H1 (cell line): ENCODE measurements around the gene CACNA2D3. TPM values are rescaled to one million over a fixed set of nuclear protein-coding genes. Genes with fewer than 3 reads are reported as not detected.

ENCODE experiments used
- CTCF ChIA-PET: fragments of 300-600 bp; sonication (Branson Sonifier 250); formaldehyde crosslinking; loops from one replicate; lab custom pipeline; 2021; ENCODE audit not compliant: partially characterized antibody; lab: Charles Lee
- POLR2A ChIA-PET: fragments of 300-600 bp; sonication (Branson Sonifier 250); formaldehyde crosslinking; loops from one replicate; lab custom pipeline; 2021; ENCODE audit warnings: inconsistent platforms; ENCODE audit not compliant: partially characterized antibody; lab: Charles Lee
- DNase-seq, 2 experiments: peaks; one replicate each; pipeline versions ENCODE4 v3.0.0 to v3.0.0-alpha.2; 2010 to 2022; ENCODE audit warnings: low spot score in 2 of 2, low read depth in 1 of 2, mixed read lengths in 1 of 2
- FAIRE-seq: peaks from 2 replicates; lab custom pipeline; 2011; peaks lifted over from hg19 to GRCh38; lab: Jason Lieb, UNC
- H2AFZ ChIP-seq: 2 replicates; pipeline ENCODE4 v1.8.1; 2012; ENCODE audit warnings: low read length, inconsistent platforms
- H2AK5ac ChIP-seq: 2 replicates; pipeline ENCODE4 v1.6.1; 2013; ENCODE audit warnings: low read depth, low read length
- H2BK120ac ChIP-seq: replicated peaks from 2 replicates; pipeline ENCODE3; 2013; ENCODE audit warnings: low read depth, low read length, inconsistent platforms
- H2BK12ac ChIP-seq: 2 replicates; pipeline ENCODE4 v1.6.1; 2013; ENCODE audit warnings: low read depth, low read length
- H2BK15ac ChIP-seq: 2 replicates; pipeline ENCODE4 v1.6.1; 2013; ENCODE audit warnings: low read length
- H2BK20ac ChIP-seq: 2 replicates; pipeline ENCODE4 v1.6.1; 2013; ENCODE audit warnings: low read length
- H2BK5ac ChIP-seq: 2 replicates; pipeline ENCODE4 v1.6.1; 2013; ENCODE audit warnings: low read depth, low read length
- H3K14ac ChIP-seq: 2 replicates; pipeline ENCODE4 v1.6.1; 2013; ENCODE audit warnings: inconsistent platforms; ENCODE audit not compliant: insufficient read length
- H3K18ac ChIP-seq: 2 replicates; pipeline ENCODE4 v1.6.1; 2013; ENCODE audit warnings: low read length; ENCODE audit errors: extremely low read depth
- H3K23ac ChIP-seq: 2 replicates; pipeline ENCODE4 v1.6.1; 2013; ENCODE audit warnings: inconsistent platforms; ENCODE audit not compliant: insufficient read length
- H3K23me2 ChIP-seq: 2 replicates; pipeline ENCODE4 v1.6.1; 2013; ENCODE audit warnings: low read depth, low read length
- H3K27ac ChIP-seq: 2 replicates; pipeline ENCODE4 v1.6.1; 2011; ENCODE audit warnings: low read depth, low read length, inconsistent platforms
- H3K27me3 ChIP-seq, 4 experiments: replicated peaks in 1 of 4; 1 replicate in 1 of 4; 2 replicates in 3 of 4; pipeline versions ENCODE4 v1.6.1 to v1.8.1; 2011 to 2013; ENCODE audit warnings: low read length in 3 of 4, mild to moderate bottlenecking in 3 of 4, inconsistent platforms in 2 of 4, mixed read lengths in 2 of 4, moderate library complexity in 1 of 4; ENCODE audit not compliant: control insufficient read depth in 3 of 4, insufficient read depth in 3 of 4; ENCODE audit errors: extremely low read depth in 1 of 4
- H3K36me3 ChIP-seq, 4 experiments: 2 replicates each; pipeline versions ENCODE4 v1.6.1 to v1.8.1; 2011 to 2013; ENCODE audit warnings: mild to moderate bottlenecking in 4 of 4, low read length in 3 of 4, moderate library complexity in 2 of 4, control low read depth in 1 of 4, inconsistent platforms in 1 of 4; ENCODE audit not compliant: insufficient read depth in 4 of 4, control insufficient read depth in 2 of 4
- H3K4ac ChIP-seq: replicated peaks from 2 replicates; pipeline ENCODE3; 2013; ENCODE audit warnings: low read length, low read depth, mixed read lengths, inconsistent platforms; ENCODE audit not compliant: insufficient read length
- H3K4me1 ChIP-seq, 4 experiments: replicated peaks in 1 of 4; 1 replicate in 1 of 4; 2 replicates in 3 of 4; pipeline versions ENCODE4 v1.6.1 to v1.8.1; 2011 to 2013; ENCODE audit warnings: low read length in 3 of 4, inconsistent platforms in 2 of 4, mixed read lengths in 1 of 4; ENCODE audit not compliant: insufficient read depth in 4 of 4, control insufficient read depth in 3 of 4
- H3K4me2 ChIP-seq, 2 experiments: 2 replicates each; pipeline versions ENCODE4 v1.6.1 to v1.8.1; 2011 to 2013; ENCODE audit warnings: low read depth in 2 of 2, low read length in 2 of 2, control low read depth in 1 of 2, inconsistent platforms in 1 of 2, mild to moderate bottlenecking in 1 of 2; ENCODE audit not compliant: insufficient read depth in 1 of 2
- H3K4me3 ChIP-seq, 4 experiments: fragments of 200-600, 300-600 bp in 1 of 4; sonication (generic), shearing (Covaris generic), sonication (Bioruptor Twin) in 1 of 4; 2 replicates each; pipeline versions ENCODE4 v1.5.1 to v1.8.1; 2011 to 2016; ENCODE audit warnings: low read length in 4 of 4, low read depth in 3 of 4, control low read depth in 2 of 4, inconsistent platforms in 2 of 4, mild to moderate bottlenecking in 2 of 4, mixed read lengths in 1 of 4, moderate library complexity in 1 of 4; ENCODE audit not compliant: insufficient read depth in 2 of 4; ENCODE audit errors: extremely low read depth in 1 of 4
- H3K56ac ChIP-seq: replicated peaks from 2 replicates; pipeline ENCODE3; 2013; ENCODE audit warnings: low read depth, mild to moderate bottlenecking, mixed read lengths, low read length, inconsistent platforms; ENCODE audit not compliant: insufficient read length
- H3K79me1 ChIP-seq: 2 replicates; pipeline ENCODE4 v1.6.1; 2013; ENCODE audit warnings: low read depth, low read length, control low read depth
- H3K79me2 ChIP-seq, 2 experiments: 2 replicates each; pipeline versions ENCODE4 v1.6.1 to v1.8.1; 2012 to 2013; ENCODE audit warnings: low read length in 2 of 2, mild to moderate bottlenecking in 2 of 2, inconsistent platforms in 1 of 2; ENCODE audit not compliant: insufficient read depth in 2 of 2, control insufficient read depth in 1 of 2
- H3K9ac ChIP-seq, 4 experiments: replicated peaks in 1 of 4; 1 replicate in 1 of 4; 2 replicates in 3 of 4; pipeline versions ENCODE4 v1.6.1 to v1.8.1; 2011 to 2013; ENCODE audit warnings: low read depth in 3 of 4, low read length in 3 of 4, control low read depth in 2 of 4, mild to moderate bottlenecking in 2 of 4, moderate library complexity in 2 of 4, inconsistent platforms in 1 of 4; ENCODE audit errors: extremely low read depth in 1 of 4
- H3K9me3 ChIP-seq, 2 experiments: 2 replicates each; pipeline versions ENCODE4 v1.6.1 to v1.8.1; 2012 to 2013; ENCODE audit warnings: mild to moderate bottlenecking in 2 of 2, moderate library complexity in 2 of 2, control low read depth in 1 of 2, inconsistent platforms in 1 of 2, low read depth in 1 of 2, low read length in 1 of 2, mixed read lengths in 1 of 2; ENCODE audit not compliant: insufficient read depth in 2 of 2
- H4K20me1 ChIP-seq, 2 experiments: replicated peaks in 1 of 2; 2 replicates each; pipeline versions ENCODE3 to v1.8.1; 2011 to 2013; ENCODE audit warnings: inconsistent platforms in 2 of 2, low read length in 2 of 2, mild to moderate bottlenecking in 1 of 2; ENCODE audit not compliant: insufficient read depth in 2 of 2, control insufficient read depth in 1 of 2
- H4K5ac ChIP-seq: 2 replicates; pipeline ENCODE4 v1.6.1; 2013; ENCODE audit warnings: low read length, low read depth, mixed read lengths, inconsistent platforms; ENCODE audit not compliant: insufficient read length
- H4K8ac ChIP-seq: 2 replicates; pipeline ENCODE4 v1.8.0; 2013; ENCODE audit warnings: mild to moderate bottlenecking, moderate library complexity, low read length, inconsistent platforms; ENCODE audit not compliant: insufficient read depth; ENCODE audit errors: extremely low read depth
- H4K91ac ChIP-seq: replicated peaks from 2 replicates; pipeline ENCODE3; 2013; ENCODE audit warnings: low read length, mixed read lengths, inconsistent platforms; ENCODE audit not compliant: insufficient read length
- EGR1 ChIP-seq: IDR thresholded peaks from 2 replicates; pipeline ENCODE4 v1.6.1; 2011; ENCODE audit warnings: low read depth, low read length, borderline replicate concordance
- JUND ChIP-seq: IDR thresholded peaks from 2 replicates; pipeline ENCODE4 v1.6.1; 2011; ENCODE audit warnings: mild to moderate bottlenecking, improper control_type of control experiment, low read length
- MAFK ChIP-seq: IDR thresholded peaks from 2 replicates; pipeline ENCODE4 v1.6.1; 2012; ENCODE audit warnings: low read depth, mild to moderate bottlenecking, improper control_type of control experiment, low read length
- NANOG ChIP-seq: IDR thresholded peaks from 2 replicates; pipeline ENCODE4 v1.6.1; 2011; ENCODE audit warnings: low read length, low read depth, mild to moderate bottlenecking, inconsistent platforms; ENCODE audit not compliant: insufficient read depth, poor library complexity, severe bottlenecking
- RBBP5 ChIP-seq: IDR thresholded peaks from 2 replicates; pipeline ENCODE4 v1.7.1; 2012; ENCODE audit warnings: low read depth, mild to moderate bottlenecking, inconsistent platforms, low read length, moderate library complexity, borderline replicate concordance
- RNF2 ChIP-seq: fragments of 200-900, 300-1000 bp; sonication (generic); IDR thresholded peaks from 2 replicates; pipeline ENCODE4 v1.7.1; 2016; ENCODE audit warnings: borderline replicate concordance, low read depth, mild to moderate bottlenecking, antibody characterized with exemption, low read length; ENCODE audit not compliant: poor library complexity, severe bottlenecking; ENCODE audit errors: missing control alignments
- RXRA ChIP-seq: IDR thresholded peaks from 2 replicates; pipeline ENCODE4 v1.6.1; 2011; ENCODE audit warnings: low read depth, mild to moderate bottlenecking, low read length, moderate library complexity; ENCODE audit not compliant: insufficient read depth
- SP1 ChIP-seq: IDR thresholded peaks from 2 replicates; pipeline ENCODE4 v1.6.1; 2011; ENCODE audit warnings: low read depth, low read length
- WGBS, 2 experiments: shearing (Covaris generic) in 1 of 2; methylation state at CpG; one replicate each; pipeline versions ENCODE4 v1.1.6 to v1.1.7; 2013 to 2015; ENCODE audit warnings: low lambda C conversion rate in 2 of 2, mixed read lengths in 2 of 2, inconsistent platforms in 1 of 2, low coverage in 1 of 2, missing lambda C conversion rate in 1 of 2; ENCODE audit not compliant: insufficient replicate concordance in 2 of 2, insufficient coverage in 1 of 2, insufficient read length in 1 of 2; ENCODE audit errors: extremely low coverage in 1 of 2, missing lambda C conversion rate in 1 of 2; 5-methylcytosine and 5-hydroxymethylcytosine counted together
- polyA plus RNA-seq, 7 experiments: library from polyadenylated mRNA; depleted of rRNA in 3 of 7; stranded (reverse) in 5 of 7; unstranded in 2 of 7; fragments of >200 nt in 5 of 7; fragments of 200-250 nt in 2 of 7; gene quantifications; 1 replicate in 5 of 7; 2 replicates in 1 of 7; 4 replicates in 1 of 7; pipeline versions ENCODE4 v1.2.1 to v1.2.3, GENCODE V29; 2011 to 2013; ENCODE audit warnings: missing spikeins in 2 of 7, mixed read lengths in 2 of 7
- total RNA-seq: library from RNA; stranded (reverse); fragmentation: NEBNext Ultra II Directional; extraction: Animal tissue kit (Norgen Biotek cat#: 25700); gene quantifications from 2 replicates; pipeline ENCODE4 v1.2.1, GENCODE V29; 2021
- TF ChIP-seq, protein P1 (sequence below), 3 experiments: IDR thresholded peaks; 1 replicate in 2 of 3; 2 replicates in 1 of 3; pipeline versions ENCODE4 v1.5.1 to v1.6.1; 2011; ENCODE audit warnings: low read length in 3 of 3, mild to moderate bottlenecking in 3 of 3, inconsistent platforms in 2 of 3, low read depth in 1 of 3, moderate library complexity in 1 of 3; ENCODE audit not compliant: insufficient read depth in 1 of 3; ENCODE audit errors: control extremely low read depth in 1 of 3

CACNA2D3 gene
- total and polyA plus RNA-seq, 2 of the 8 experiments (the other 6 are each of a cell fraction or from before 2014, with no cell fraction given), result 1.5 to 1.8 TPM

DNA sequence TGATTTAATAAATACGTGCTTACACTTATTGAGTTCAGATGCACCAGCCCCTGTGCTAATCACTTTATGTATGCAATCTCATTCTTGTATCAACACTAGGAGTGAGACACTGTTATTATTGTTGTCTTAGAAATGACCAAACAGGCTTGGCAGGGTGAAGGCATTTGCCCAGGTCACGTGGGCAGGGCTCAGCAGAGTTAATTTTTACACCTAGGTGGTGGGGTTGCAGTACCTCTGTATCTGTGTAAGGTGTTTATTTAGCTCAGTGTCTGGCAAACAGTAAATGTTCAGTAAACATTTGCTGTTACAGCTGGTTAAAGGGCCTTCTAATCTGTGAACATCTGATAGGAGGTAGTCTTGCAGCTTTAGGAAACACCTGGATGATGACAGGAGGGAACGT, 200.0 kb downstream of the CACNA2D3 start:
- H3K56ac ChIP-seq, result no peak overlapping the region
- H3K27ac ChIP-seq, result no peak overlapping the region
- no peak overlapping the region for H2BK5ac ChIP-seq
- no peaks in the 10 kb centered on the region for H3K79me2 ChIP-seq
- no peak overlapping the region for H3K4me3 ChIP-seq
- no peak overlapping the region for H3K4me2 ChIP-seq
- no peak overlapping the region; the same call in 1 of the 2 replicates for H2AFZ ChIP-seq
- no peaks in the 10 kb centered on the region for H4K20me1 ChIP-seq
- H4K8ac ChIP-seq, result no peak overlapping the region
- H3K36me3 ChIP-seq, result no peaks in the 10 kb centered on the region
- H4K91ac ChIP-seq, result no peak overlapping the region
- H4K5ac ChIP-seq, result no peak overlapping the region
- DNase-seq, result peak in 1 of 2 experiments; percentile 23
- H3K14ac ChIP-seq, result no peak overlapping the region
- no peak overlapping the region for H3K23ac ChIP-seq
- H2BK15ac ChIP-seq, result no peak overlapping the region
- no peak for TF ChIP-seq RBBP5
- no peak for TF ChIP-seq JUND
- TF ChIP-seq, protein P1, sequence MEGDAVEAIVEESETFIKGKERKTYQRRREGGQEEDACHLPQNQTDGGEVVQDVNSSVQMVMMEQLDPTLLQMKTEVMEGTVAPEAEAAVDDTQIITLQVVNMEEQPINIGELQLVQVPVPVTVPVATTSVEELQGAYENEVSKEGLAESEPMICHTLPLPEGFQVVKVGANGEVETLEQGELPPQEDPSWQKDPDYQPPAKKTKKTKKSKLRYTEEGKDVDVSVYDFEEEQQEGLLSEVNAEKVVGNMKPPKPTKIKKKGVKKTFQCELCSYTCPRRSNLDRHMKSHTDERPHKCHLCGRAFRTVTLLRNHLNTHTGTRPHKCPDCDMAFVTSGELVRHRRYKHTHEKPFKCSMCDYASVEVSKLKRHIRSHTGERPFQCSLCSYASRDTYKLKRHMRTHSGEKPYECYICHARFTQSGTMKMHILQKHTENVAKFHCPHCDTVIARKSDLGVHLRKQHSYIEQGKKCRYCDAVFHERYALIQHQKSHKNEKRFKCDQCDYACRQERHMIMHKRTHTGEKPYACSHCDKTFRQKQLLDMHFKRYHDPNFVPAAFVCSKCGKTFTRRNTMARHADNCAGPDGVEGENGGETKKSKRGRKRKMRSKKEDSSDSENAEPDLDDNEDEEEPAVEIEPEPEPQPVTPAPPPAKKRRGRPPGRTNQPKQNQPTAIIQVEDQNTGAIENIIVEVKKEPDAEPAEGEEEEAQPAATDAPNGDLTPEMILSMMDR (IDR thresholded peaks at IDR 0.05; ENCODE audit: control extremely low read depth in 1 of 3, insufficient read depth in 1 of 3, low read depth in 1 of 3, low read length in 3 of 3), result no peak
- TF ChIP-seq RXRA, result no peak
- no peak for TF ChIP-seq EGR1
- TF ChIP-seq MAFK, result no peak
- TF ChIP-seq NANOG, result no peak
- TF ChIP-seq SP1, result no peak
- TF ChIP-seq RNF2, result no peak
- ChIA-PET CTCF (interaction anchor here (0.6 kb wide), 1 partner anchor 57 kb away, joined by 3 read pairs; no protein-coding TSS in a partner anchor), POLR2A (no interaction called here)
- 85% methylated on average over 3 of the region's 3 CpGs; no CpG with 5 or more reads in 1 of the 2 experiments for WGBS, 2 experiments
- no peaks in the 10 kb centered on the region for H3K9me3 ChIP-seq
- H3K4me1 ChIP-seq, result peaks cover 0 to 3% (median 2%) of the 10 kb centered on the region in 4 experiments; a peak in 3 of 7 replicates
- no peaks in the 10 kb centered on the region for H3K79me1 ChIP-seq
- H3K18ac ChIP-seq, result no peak overlapping the region
- no peak for FAIRE-seq
- no peak overlapping the region for H3K4ac ChIP-seq
- H2AK5ac ChIP-seq, result no peak overlapping the region
- no peak overlapping the region for H3K9ac ChIP-seq
- H3K23me2 ChIP-seq, result no peaks in the 10 kb centered on the region
- no peak overlapping the region for H2BK20ac ChIP-seq
- no peaks in the 10 kb centered on the region for H3K27me3 ChIP-seq
- no peak overlapping the region for H2BK12ac ChIP-seq
- H2BK120ac ChIP-seq, result no peak overlapping the region
